Measurements from ENCODE around the gene BDKRB2.

Gene BDKRB2

GRCh38 chr14:96201965-96202364, 2.7 kb upstream of the BDKRB2 start:
- DNase-seq: no peak

- DNase-seq: no peak
Measured at GRCh38 chr14:96202441-96203094, 2.1 kb upstream of the BDKRB2 start.

- no peak for DNase-seq
Measured at GRCh38 chr14:96203116-96203515, 1.5 kb upstream of the BDKRB2 start.

- no peak for DNase-seq
Measured at GRCh38 chr14:96203635-96204034, 1.0 kb upstream of the BDKRB2 start.

GRCh38 chr14:96205059-96205977, 679 bp downstream of the BDKRB2 start:
- DNase-seq: no peak

- DNase-seq: no peak
Measured at GRCh38 chr14:96205978-96206360, 1.3 kb downstream of the BDKRB2 start.

GRCh38 chr14:96206461-96206860, 1.8 kb downstream of the BDKRB2 start:
- DNase-seq: no peak

- no peak for DNase-seq
Measured at GRCh38 chr14:96207686-96208085, 3.0 kb downstream of the BDKRB2 start.

- no peak for DNase-seq
Measured at GRCh38 chr14:96208739-96209138, 4.1 kb downstream of the BDKRB2 start.

GRCh38 chr14:96212140-96212539, 7.5 kb downstream of the BDKRB2 start:
- no peak for DNase-seq

GRCh38 chr14:96212896-96213295, 8.3 kb downstream of the BDKRB2 start:
- no peak for DNase-seq

GRCh38 chr14:96213871-96214465, 9.3 kb downstream of the BDKRB2 start:
- no peak for DNase-seq

GRCh38 chr14:96214793-96215192, 10.2 kb downstream of the BDKRB2 start:
- no peak for DNase-seq

- DNase-seq: no peak
Measured at GRCh38 chr14:96215452-96216244, 11.0 kb downstream of the BDKRB2 start.

- DNase-seq: no peak
Measured at GRCh38 chr14:96216627-96217026, 12.0 kb downstream of the BDKRB2 start.

- no peak for DNase-seq
Measured at GRCh38 chr14:96217376-96217913, 12.8 kb downstream of the BDKRB2 start.

GRCh38 chr14:96221109-96221650, 16.5 kb downstream of the BDKRB2 start:
- DNase-seq: no peak

- no peak for DNase-seq
Measured at GRCh38 chr14:96221841-96222240, 17.2 kb downstream of the BDKRB2 start.

GRCh38 chr14:96224480-96225096, 19.9 kb downstream of the BDKRB2 start:
- no peak for DNase-seq

- no peak for DNase-seq
Measured at GRCh38 chr14:96225213-96225612, 20.6 kb downstream of the BDKRB2 start.

GRCh38 chr14:96225745-96226151, 21.1 kb downstream of the BDKRB2 start:
- DNase-seq: no peak

GRCh38 chr14:96227428-96227827, 22.8 kb downstream of the BDKRB2 start:
- DNase-seq: no peak

All from activated CD4-positive, alpha-beta T cell treated with anti-CD3 and anti-CD28 coated beads, Interleukin-2, amount 50 U/mL, for 1 hour (primary cell).